NCI-H1694 treated with DMSO at 0.1 percent for 48 hours (cell line): Measurements from ENCODE around the gene ERBIN.
"Not testable (repeated sequence)": the region's sequence is repeated elsewhere in the genome, so short reads cannot be mapped to it uniquely, and the experiment has no call there.

Experiments used
- DNase-seq: peaks from one replicate; lab custom pipeline; 2025; lab: John Stamatoyannopoulos, UW

The ERBIN gene

GRCh38 chr5:65967288-65968066 lies 41.1 kb downstream of the ERBIN start:
- DNase-seq, result no peak

DNA sequence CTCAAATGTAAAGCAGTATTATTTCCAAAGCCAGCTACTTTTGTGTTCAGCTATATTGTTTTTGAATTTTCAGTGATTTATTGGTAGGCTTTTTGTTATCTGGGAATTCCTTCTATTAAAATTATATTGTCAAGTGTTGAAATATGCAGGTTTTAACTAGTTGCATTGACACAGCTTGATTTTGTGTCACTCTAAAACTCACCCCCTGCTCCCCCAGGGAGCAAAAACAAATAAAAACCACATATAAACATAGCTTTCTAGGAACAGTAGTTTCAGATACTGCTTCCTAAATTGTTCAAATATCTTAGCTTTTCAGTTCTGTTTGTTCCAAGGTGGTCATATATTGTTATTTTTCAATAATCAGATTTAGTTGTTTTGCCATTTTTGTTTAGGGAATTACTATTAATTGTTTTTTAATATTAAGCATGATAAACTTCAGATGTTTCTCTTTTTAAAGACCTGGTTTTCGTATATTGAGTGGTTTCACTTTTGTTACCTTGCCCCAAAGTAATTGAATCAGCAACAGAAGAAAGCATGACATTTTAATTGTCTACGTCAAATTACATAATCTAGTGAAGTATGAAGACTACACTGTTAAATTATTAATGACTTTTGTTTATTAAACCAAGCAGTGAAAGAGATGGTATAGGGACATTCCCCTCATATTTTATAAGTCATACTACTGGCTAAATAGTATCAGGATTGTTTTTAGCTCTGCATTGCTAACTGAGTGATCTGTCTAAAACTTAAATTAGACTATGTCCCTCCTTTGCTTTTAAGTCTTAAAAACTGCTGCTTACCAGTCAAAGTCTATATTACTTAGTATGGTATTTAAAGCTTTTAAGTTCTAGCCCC lies 43.4 kb downstream of the ERBIN start:
- DNase-seq, result no peak

GRCh38 chr5:65970481-65971367 lies 44.3 kb downstream of the ERBIN start:
- no peak for DNase-seq

DNA sequence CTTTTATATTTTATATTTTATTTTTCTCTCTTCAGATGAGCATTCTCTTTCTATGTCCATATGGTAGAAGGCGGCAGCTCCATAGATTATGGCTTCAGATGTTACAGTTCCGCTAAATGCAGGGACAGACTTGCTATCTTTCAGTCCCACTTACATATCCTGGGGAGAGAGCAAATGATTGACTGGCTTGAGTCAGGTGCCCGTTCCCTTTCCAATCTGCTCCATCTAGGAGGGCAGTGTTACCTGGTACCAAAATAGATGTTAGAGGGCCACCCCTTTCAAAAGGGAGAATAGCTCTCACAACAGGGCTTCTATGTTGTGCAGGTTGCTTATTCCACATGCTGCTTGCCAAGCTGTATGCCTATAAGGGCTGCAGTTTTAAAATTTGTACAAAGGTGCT lies 45.3 kb downstream of the ERBIN start:
- DNase-seq, result no peak

- DNase-seq, result not testable (repeated sequence)
These were observed 46.5 kb downstream of the ERBIN start for GRCh38 chr5:65972896-65973295.

- no peak for DNase-seq
These were observed 51.9 kb downstream of the ERBIN start for GRCh38 chr5:65978251-65978650.

DNA sequence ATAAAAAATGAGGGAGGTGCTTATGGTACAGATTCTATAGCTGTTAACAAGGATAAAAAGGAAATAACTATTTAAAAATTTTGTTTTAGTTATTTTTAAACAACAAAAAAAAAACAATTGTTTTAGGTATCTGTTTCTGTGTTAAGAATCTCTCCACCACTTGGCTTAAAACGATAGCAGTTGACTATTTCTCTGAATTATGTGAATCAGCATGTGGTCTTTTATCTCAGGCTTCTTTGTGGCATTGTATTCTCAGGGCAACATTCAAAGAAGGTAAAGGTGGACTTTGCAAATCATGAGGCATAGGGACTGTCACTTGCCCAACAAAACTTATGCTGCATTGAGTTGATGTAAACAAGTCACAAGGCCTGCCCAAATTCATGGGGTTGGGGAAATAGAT lies 55.2 kb downstream of the ERBIN start:
- DNase-seq, result no peak

DNA sequence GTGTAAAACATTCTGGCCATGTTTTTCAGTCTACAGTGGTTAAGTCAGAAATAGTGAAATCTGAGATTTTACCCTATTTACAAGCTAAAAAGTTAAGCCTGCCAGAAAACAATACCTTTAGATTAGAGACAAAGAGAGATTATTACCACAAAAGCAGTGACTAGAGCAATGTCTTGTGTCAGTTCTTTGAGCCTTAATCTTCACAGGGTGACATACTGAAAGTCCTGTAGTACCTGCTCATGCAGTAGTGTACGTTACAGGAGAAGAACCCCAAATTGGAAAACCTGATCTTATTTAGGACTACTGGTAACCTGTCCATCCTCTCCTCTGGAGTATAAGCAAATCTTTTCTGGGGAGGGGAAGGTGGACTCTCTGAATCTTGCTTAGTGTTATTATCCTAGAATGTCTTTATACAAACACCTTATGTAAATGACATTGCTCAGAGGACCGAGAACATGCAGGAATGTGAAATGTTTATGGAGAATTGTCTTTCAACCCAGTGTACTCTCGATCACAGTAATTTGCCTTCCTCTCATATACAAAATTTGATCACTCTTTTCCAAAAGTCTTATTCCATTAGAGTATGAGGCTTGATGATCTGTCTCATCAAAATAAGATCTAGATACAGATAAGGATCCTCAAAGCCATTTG lies 55.7 kb downstream of the ERBIN start:
- DNase-seq, result no peak

GRCh38 chr5:65982635-65983034 lies 56.3 kb downstream of the ERBIN start:
- DNase-seq, result no peak

GRCh38 chr5:65984098-65984885 lies 57.9 kb downstream of the ERBIN start:
- no peak for DNase-seq

DNA sequence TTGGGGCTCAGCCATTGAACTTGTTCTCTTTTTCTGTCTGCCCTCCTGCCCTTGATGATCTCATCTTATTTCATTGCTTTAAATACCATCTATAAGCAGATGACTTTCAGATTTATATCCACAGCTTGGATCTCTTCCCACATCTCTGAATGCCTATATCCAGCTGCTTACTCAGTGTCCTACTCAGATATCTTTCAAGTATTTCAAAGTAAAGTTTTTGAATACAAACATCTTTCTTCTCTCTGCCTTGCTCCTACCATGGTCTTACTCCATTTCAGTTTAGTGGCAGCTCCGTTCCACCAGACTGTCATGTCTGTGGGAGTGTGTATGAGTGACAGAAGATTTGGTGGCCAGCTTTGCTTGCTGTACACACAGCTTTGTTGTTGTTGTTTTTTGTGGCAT lies 59.7 kb downstream of the ERBIN start:
- no peak for DNase-seq

GRCh38 chr5:65986796-65987195 lies 60.4 kb downstream of the ERBIN start:
- DNase-seq, result no peak

DNA sequence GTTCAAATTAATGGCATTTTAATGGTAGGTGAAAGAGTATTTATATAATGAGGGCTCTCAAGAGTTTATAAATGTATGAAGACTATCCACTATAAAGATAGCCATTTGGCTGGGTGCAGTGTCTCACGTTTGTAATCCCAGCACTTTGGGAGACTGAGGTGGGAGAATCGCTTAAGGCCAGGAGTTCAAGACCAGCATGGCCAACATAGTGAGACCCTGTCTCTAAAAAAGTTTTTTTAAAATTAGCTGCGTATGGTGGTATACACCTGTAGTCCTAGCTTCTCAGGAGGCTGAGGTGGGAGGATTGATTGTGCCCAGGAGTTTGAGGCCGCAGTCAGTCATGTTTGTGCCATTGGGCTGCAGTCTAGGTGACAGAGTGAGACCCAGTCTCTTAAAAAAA lies 61.6 kb downstream of the ERBIN start:
- no peak for DNase-seq

DNA sequence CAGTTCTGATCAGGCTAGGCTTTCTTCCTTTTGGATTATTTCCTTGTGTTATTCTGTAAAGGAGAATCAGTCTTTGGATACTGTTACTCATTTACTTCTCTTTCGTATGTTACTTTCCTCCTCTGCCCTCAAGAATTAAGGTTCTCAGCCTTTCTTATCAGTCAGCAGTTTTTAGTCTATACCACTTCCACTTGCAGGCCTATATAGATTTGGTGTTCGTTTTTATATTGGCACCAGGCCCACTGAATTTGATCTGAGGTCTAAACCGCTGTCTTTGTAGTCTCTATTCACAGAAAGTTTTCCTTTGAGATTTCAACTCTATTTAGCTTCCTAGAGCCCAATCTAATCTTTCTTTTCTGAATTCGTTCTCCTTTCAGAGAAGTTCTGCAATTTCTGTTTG lies 62.8 kb downstream of the ERBIN start:
- no peak for DNase-seq

DNA sequence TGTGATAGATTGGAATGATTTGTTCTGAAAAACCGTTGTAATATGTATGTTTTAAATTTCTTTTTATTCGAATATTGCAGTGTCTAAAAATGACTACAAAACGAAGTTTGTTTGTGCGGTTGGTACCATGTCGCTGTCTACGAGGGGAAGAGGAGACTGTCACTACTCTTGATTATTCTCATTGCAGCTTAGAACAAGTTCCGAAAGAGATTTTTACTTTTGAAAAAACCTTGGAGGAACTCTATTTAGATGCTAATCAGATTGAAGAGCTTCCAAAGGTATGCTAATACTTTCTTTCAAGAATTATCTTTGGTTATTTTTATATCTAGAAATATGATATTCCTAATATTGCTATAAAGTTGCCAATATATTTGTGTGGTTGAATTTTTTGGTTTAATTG lies 66.3 kb downstream of the ERBIN start:
- DNase-seq, result no peak

GRCh38 chr5:65994117-65994786 lies 67.9 kb downstream of the ERBIN start:
- DNase-seq, result no peak

DNA sequence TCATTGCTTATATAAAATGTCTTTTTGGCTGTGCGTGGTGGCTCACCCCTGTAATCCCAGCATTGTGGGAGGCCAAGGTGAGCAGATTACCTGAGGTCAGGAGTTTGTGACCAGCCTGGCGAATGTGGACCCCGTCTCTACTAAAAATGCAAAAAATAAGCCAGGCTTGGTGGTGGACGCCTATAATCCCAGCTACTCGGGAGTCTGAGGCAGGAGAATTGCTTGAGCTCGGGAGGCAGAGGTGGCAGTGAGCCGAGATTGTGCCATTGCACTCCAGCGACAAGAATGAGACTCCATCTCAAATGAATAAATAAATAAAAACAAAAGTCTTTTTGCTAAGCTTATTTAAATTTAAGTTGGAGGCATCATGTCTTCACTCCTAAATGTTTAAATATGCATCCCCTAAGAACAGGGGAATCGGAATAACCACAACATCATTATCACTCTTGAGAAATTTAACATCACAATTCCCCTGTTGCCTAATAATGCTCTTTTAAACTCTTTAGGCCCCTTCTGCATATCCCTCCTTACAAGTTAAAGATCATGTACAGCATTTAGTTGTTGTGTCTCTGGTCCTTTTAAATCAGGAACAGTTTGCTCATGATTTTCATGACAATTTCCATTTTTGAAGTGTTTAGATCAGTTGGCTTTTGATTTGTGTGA lies 72.8 kb downstream of the ERBIN start:
- DNase-seq, result no peak

DNA sequence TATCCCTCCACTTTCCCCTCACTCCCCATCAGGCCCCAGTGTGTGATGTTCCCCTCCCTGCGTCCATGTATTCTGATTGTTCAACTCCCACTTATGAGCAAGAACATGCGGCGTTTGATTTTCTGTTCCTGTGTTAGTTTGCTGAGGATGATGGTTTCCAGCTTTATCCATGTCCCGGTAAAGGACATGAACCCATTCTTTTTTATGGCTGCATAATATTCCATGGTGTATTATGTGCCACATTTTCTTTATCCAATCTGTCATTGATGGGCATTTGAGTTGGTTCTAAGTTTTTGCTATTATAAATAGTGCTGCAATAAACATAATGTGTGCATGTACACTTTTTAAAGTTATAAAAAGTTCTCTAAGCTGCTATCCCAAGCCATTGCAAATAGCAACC lies 75.6 kb downstream of the ERBIN start:
- DNase-seq, result no peak

GRCh38 chr5:66002415-66002814 lies 76.0 kb downstream of the ERBIN start:
- DNase-seq, result no peak

- no peak for DNase-seq
These were observed 77.8 kb downstream of the ERBIN start for GRCh38 chr5:66004216-66004615.
